ENCODE measurements around the gene C20orf173.

The C20orf173 gene

DNA sequence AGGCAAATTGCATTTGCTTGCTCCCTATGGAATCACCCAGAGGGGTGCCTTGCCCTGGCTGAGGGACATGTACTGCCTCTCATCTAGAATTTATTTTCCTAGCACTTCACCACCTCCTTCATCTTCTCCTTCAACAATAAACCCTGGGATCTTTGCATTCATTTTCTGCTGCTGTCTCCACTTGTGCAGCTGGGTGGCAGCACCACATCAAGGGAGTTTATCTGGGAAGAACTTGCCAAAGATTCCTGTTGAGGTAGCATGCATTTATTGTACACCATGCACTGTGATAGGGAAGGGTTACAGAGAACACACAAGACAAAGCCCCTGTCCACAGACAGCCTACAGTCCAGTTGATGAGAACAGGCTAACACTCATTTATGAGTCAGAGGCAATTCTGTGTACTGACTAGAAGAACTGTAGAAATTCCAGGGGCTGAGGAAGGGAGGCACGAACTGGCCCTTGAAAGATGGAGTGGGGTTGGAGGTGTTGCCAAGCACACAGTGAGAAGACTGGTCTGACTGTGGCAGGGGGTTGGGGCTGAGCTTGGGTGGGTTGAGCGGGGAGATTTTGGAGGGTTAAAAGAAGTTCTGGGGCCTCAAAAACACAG is 17.5 kb downstream of the C20orf173 start:
- Histone ChIP-seq H3K36me3 (ENCODE audit: insufficient read depth, low read length) (peaks cover 58% of the 10 kb centered on the region), H3K4me3 (ENCODE audit: low read length) (no peak overlapping the region), H2AFZ (ENCODE audit: low read depth, low read length) (no peak overlapping the region), H3K9me3 (ENCODE audit: low read length) (no peaks in the 10 kb centered on the region), H3K27me3 (ENCODE audit: insufficient read depth, low read length) (no peaks in the 10 kb centered on the region), H3K4me1 (ENCODE audit: insufficient read depth, low read length) (no peaks in the 10 kb centered on the region)

DNA sequence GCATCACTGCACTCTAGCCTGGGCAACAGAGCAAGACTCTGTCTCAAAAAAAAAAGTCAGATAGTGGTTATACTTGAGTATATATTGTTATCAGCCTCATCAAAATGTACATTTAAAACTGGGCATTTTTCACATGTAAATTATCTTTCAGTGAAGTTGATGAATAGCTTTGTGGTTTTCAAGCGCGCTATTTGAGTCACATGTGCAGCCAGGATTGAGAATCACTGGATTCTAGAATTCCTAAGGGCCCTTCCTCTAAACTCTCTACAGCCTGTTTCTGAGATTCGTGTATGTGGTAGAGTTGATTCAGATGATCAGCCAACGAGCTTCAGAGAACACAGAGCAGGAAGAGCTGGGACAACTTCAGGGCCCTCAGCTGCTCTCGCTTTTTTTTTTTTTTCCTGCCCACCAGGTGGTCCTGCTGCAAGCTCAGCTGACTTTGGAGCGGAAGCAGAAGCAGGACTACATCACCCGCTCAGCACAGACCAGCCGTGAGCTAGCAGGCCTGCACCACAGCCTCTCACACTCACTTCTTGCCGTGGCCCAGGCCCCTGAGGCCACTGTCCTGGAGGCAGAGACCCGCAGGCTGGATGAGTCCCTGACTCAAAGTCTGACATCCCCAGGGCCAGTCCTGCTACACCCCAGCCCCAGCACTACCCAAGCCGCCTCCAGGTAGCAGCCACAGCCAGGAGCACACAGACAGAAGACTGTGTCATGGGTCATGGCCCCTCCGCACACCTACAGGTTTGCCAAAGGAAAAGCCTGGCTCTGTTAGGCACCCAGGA is 18.3 kb downstream of the C20orf173 start:
- H3K27me3 ChIP-seq (ENCODE audit: insufficient read depth, low read length), result no peaks in the 10 kb centered on the region
- no peaks in the 10 kb centered on the region for H3K9me3 ChIP-seq (ENCODE audit: low read length)
- H3K4me1 ChIP-seq (ENCODE audit: insufficient read depth, low read length), result no peaks in the 10 kb centered on the region
- no peak overlapping the region for H2AFZ ChIP-seq (ENCODE audit: low read depth, low read length)
- no peak overlapping the region for H3K4me3 ChIP-seq (ENCODE audit: low read length)
- peaks cover 64% of the 10 kb centered on the region for H3K36me3 ChIP-seq (ENCODE audit: insufficient read depth, low read length)

DNA sequence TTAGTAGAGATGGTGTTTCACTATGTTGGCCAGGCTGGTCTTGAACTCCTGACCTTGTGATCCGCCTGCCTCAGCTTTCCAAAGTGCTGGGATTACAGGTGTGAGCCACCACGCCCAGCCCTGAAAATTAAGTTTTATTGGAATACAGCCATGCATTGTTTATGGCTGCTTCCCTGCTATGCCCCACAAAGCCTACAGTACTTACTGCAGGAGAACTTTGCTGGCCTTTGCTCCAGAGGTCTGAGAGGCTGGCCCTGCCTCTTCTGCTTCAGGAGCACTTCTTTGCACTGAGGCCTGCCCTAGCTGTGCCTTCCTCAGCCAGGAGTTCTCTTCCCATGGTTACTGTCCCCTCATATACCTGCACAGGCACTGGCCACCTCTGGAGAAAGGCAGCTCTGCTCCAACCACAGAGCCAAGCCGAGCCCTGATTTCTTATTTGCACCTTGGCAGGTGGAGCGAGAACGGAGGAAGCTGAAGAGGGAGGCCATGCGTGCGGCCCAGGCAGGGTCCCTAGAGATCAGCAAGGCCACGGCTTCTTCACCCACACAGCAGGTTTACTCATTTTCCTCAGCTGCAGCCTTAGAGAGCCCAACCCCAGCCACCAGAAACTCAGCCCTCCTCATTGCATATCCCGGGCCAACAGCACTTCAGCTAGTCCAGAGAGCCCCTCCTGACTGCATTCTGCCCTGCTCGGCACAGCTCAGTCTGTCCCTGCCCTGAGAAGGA is 20.8 kb downstream of the C20orf173 start:
- no peaks in the 10 kb centered on the region for H3K4me1 ChIP-seq (ENCODE audit: insufficient read depth, low read length)
- peaks cover 77% of the 10 kb centered on the region for H3K36me3 ChIP-seq (ENCODE audit: insufficient read depth, low read length)
- no peak overlapping the region for H2AFZ ChIP-seq (ENCODE audit: low read depth, low read length)
- no peaks in the 10 kb centered on the region for H3K27me3 ChIP-seq (ENCODE audit: insufficient read depth, low read length)
- H3K9me3 ChIP-seq (ENCODE audit: low read length), result no peaks in the 10 kb centered on the region
- no peak overlapping the region for H3K4me3 ChIP-seq (ENCODE audit: low read length)

- H3K9me3 ChIP-seq (ENCODE audit: low read length), result no peaks in the 10 kb centered on the region
- no peak overlapping the region for H2AFZ ChIP-seq (ENCODE audit: low read depth, low read length)
- H3K4me1 ChIP-seq (ENCODE audit: insufficient read depth, low read length), result no peaks in the 10 kb centered on the region
- peaks cover 83% of the 10 kb centered on the region for H3K36me3 ChIP-seq (ENCODE audit: insufficient read depth, low read length)
- H3K27me3 ChIP-seq (ENCODE audit: insufficient read depth, low read length), result no peaks in the 10 kb centered on the region
- H3K4me3 ChIP-seq (ENCODE audit: low read length), result no peak overlapping the region
Measured at GRCh38 chr20:35506872-35507638, 22.4 kb downstream of the C20orf173 start.

- Histone ChIP-seq H3K36me3 (ENCODE audit: insufficient read depth, low read length) (peaks cover 86% of the 10 kb centered on the region), H3K4me3 (ENCODE audit: low read length) (no peak overlapping the region), H3K9me3 (ENCODE audit: low read length) (no peaks in the 10 kb centered on the region), H2AFZ (ENCODE audit: low read depth, low read length) (no peak overlapping the region), H3K27me3 (ENCODE audit: insufficient read depth, low read length) (no peaks in the 10 kb centered on the region), H3K4me1 (ENCODE audit: insufficient read depth, low read length) (no peaks in the 10 kb centered on the region)
Measured at GRCh38 chr20:35506179-35506578, 23.3 kb downstream of the C20orf173 start.

DNA sequence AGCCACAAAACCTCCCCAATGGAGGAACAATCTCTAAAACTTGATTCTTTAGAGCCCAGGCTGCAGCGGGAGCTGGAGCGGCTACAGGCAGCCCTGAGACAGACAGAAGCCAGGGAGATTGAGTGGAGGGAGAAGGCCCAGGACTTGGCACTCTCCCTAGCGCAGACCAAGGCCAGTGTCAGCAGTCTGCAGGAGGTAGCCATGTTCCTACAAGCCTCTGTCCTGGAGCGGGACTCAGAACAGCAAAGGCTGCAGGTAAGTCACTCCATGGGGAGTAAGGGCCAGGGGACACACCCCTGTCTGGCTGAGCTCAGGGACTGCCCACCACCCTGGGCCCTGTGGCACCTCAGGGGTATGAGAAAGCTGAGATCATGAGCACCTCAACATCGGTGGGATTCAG is 24.7 kb downstream of the C20orf173 start:
- Histone ChIP-seq H3K4me1 (ENCODE audit: insufficient read depth, low read length) (no peaks in the 10 kb centered on the region), H3K4me3 (ENCODE audit: low read length) (no peak overlapping the region), H3K9me3 (ENCODE audit: low read length) (no peaks in the 10 kb centered on the region), H3K36me3 (ENCODE audit: insufficient read depth, low read length) (peaks cover 87% of the 10 kb centered on the region), H2AFZ (ENCODE audit: low read depth, low read length) (no peak overlapping the region), H3K27me3 (ENCODE audit: insufficient read depth, low read length) (no peaks in the 10 kb centered on the region)

DNA sequence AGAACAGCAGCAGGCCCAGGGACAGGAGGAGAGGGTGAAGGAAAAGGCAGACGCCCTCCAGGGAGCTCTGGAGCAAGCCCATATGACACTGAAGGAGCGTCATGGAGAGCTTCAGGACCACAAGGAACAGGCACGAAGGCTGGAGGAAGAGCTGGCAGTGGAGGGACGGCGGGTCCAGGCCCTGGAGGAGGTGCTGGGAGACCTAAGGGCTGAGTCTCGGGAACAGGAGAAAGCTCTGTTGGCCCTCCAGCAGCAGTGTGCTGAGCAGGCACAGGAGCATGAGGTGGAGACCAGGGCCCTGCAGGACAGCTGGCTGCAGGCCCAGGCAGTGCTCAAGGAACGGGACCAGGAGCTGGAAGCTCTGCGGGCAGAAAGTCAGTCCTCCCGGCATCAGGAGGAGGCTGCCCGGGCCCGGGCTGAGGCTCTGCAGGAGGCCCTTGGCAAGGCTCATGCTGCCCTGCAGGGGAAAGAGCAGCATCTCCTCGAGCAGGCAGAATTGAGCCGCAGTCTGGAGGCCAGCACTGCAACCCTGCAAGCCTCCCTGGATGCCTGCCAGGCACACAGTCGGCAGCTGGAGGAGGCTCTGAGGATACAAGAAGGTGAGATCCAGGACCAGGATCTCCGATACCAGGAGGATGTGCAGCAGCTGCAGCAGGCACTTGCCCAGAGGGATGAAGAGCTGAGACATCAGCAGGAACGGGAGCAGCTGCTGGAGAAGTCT is 25.5 kb downstream of the C20orf173 start:
- H3K4me1 ChIP-seq (ENCODE audit: insufficient read depth, low read length), result no peaks in the 10 kb centered on the region
- peaks cover 87% of the 10 kb centered on the region for H3K36me3 ChIP-seq (ENCODE audit: insufficient read depth, low read length)
- no peak overlapping the region for H3K4me3 ChIP-seq (ENCODE audit: low read length)
- H3K27me3 ChIP-seq (ENCODE audit: insufficient read depth, low read length), result no peaks in the 10 kb centered on the region
- H3K9me3 ChIP-seq (ENCODE audit: low read length), result no peaks in the 10 kb centered on the region
- no peak overlapping the region for H2AFZ ChIP-seq (ENCODE audit: low read depth, low read length)

DNA sequence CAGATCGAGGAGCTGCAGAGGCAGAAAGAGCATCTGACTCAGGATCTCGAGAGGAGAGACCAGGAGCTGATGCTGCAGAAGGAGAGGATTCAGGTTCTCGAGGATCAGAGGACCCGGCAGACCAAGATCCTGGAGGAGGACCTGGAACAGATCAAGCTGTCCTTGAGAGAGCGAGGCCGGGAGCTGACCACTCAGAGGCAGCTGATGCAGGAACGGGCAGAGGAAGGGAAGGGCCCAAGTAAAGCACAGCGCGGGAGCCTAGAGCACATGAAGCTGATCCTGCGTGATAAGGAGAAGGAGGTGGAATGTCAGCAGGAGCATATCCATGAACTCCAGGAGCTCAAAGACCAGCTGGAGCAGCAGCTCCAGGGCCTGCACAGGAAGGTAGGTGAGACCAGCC is 26.2 kb downstream of the C20orf173 start:
- Histone ChIP-seq H3K4me3 (ENCODE audit: low read length) (no peak overlapping the region), H3K27me3 (ENCODE audit: insufficient read depth, low read length) (no peaks in the 10 kb centered on the region), H3K9me3 (ENCODE audit: low read length) (no peaks in the 10 kb centered on the region), H3K4me1 (ENCODE audit: insufficient read depth, low read length) (no peaks in the 10 kb centered on the region), H2AFZ (ENCODE audit: low read depth, low read length) (no peak overlapping the region), H3K36me3 (ENCODE audit: insufficient read depth, low read length) (peaks cover 89% of the 10 kb centered on the region)

DNA sequence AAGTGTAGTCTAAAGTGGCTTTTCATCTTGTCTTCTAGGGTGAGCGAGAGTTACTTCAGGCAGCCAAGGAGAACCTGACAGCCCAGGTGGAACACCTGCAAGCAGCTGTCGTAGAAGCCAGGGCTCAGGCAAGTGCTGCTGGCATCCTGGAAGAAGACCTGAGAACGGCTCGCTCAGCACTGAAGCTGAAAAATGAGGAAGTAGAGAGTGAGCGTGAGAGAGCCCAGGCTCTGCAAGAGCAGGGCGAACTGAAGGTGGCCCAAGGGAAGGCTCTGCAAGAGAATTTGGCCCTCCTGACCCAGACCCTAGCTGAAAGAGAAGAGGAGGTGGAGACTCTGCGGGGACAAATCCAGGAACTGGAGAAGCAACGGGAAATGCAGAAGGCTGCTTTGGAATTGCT is 27.1 kb downstream of the C20orf173 start:
- Histone ChIP-seq H3K4me3 (ENCODE audit: low read length) (no peak overlapping the region), H3K36me3 (ENCODE audit: insufficient read depth, low read length) (peaks cover 90% of the 10 kb centered on the region), H3K4me1 (ENCODE audit: insufficient read depth, low read length) (no peaks in the 10 kb centered on the region), H3K27me3 (ENCODE audit: insufficient read depth, low read length) (no peaks in the 10 kb centered on the region), H2AFZ (ENCODE audit: low read depth, low read length) (no peak overlapping the region), H3K9me3 (ENCODE audit: low read length) (no peaks in the 10 kb centered on the region)

GRCh38 chr20:35499271-35499670 is 30.2 kb downstream of the C20orf173 start:
- Histone ChIP-seq H3K27me3 (ENCODE audit: insufficient read depth, low read length) (no peaks in the 10 kb centered on the region), H3K9me3 (ENCODE audit: low read length) (no peaks in the 10 kb centered on the region), H3K4me1 (ENCODE audit: insufficient read depth, low read length) (no peaks in the 10 kb centered on the region), H3K36me3 (ENCODE audit: insufficient read depth, low read length) (peaks cover 97% of the 10 kb centered on the region), H2AFZ (ENCODE audit: low read depth, low read length) (no peak overlapping the region), H3K4me3 (ENCODE audit: low read length) (no peak overlapping the region)

DNA sequence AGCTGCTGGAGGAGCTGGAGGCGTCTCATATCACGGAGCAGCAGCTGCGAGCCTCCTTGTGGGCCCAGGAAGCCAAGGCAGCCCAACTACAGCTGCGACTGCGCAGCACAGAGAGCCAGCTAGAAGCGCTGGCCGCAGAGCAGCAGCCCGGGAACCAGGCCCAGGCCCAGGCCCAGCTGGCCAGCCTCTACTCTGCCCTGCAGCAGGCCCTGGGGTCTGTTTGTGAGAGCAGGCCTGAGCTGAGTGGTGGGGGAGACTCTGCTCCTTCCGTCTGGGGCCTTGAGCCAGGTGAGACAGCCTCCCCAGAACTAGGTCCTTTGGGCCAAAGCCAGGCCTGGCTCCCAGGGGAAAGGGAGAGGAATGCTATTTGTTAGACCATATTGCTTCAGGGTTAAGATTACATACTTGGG is 31.7 kb downstream of the C20orf173 start:
- no peaks in the 10 kb centered on the region for H3K27me3 ChIP-seq (ENCODE audit: insufficient read depth, low read length)
- peaks cover 96% of the 10 kb centered on the region for H3K36me3 ChIP-seq (ENCODE audit: insufficient read depth, low read length)
- no peaks in the 10 kb centered on the region for H3K9me3 ChIP-seq (ENCODE audit: low read length)
- no peaks in the 10 kb centered on the region for H3K4me1 ChIP-seq (ENCODE audit: insufficient read depth, low read length)
- no peak overlapping the region for H3K4me3 ChIP-seq (ENCODE audit: low read length)
- H2AFZ ChIP-seq (ENCODE audit: low read depth, low read length), result no peak overlapping the region

DNA sequence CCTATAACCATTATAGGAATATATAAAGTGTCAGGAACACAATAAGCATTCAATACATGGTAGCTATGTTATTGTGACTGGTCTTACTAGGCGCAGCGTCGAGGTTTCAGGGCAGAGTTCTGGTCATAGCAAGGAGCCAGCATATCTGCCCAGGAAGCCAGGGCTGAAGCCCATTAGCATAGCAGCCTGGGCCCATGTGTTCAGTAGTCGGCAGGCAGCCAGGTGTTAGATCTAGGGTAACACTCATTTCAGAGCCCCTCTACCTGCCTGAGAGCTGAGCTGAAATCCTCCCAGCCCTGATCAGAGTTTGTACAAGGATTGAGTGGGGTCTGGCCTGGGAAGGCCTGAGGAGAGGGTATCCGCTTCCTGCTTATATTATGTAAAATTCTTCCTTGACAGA is 32.1 kb downstream of the C20orf173 start:
- Histone ChIP-seq H3K4me1 (ENCODE audit: insufficient read depth, low read length) (no peaks in the 10 kb centered on the region), H3K27me3 (ENCODE audit: insufficient read depth, low read length) (no peaks in the 10 kb centered on the region), H3K9me3 (ENCODE audit: low read length) (no peaks in the 10 kb centered on the region), H2AFZ (ENCODE audit: low read depth, low read length) (no peak overlapping the region), H3K4me3 (ENCODE audit: low read length) (no peak overlapping the region), H3K36me3 (ENCODE audit: insufficient read depth, low read length) (peaks cover 96% of the 10 kb centered on the region)

All from neuron (in vitro differentiated cells).